ENCODE measurements around the gene CNTNAP4.

Gene CNTNAP4

GRCh38 chr16:76278086-76278485 is 885 bp downstream of the CNTNAP4 start:
- Histone ChIP-seq H3K36me3 (replicated peaks in 1 of 2; ENCODE audit: control insufficient read depth in 2 of 2, insufficient read depth in 2 of 2, low read length in 2 of 2) (no peaks in the 10 kb centered on the region), H4K91ac (ENCODE audit: low read depth, low read length, poor library complexity) (no peak overlapping the region), H2BK12ac (ENCODE audit: low read length) (no peak overlapping the region), H3K4me1 (ENCODE audit: control insufficient read depth in 2 of 2, insufficient read depth in 1 of 2, low read depth in 1 of 2, low read length in 2 of 2) (peaks cover 0 to 2% of the 10 kb centered on the region in 2 donors), H3K27ac (replicated peaks; ENCODE audit: low read length) (no peak overlapping the region), H2AK5ac (ENCODE audit: low read depth, low read length) (no peak overlapping the region), H2BK120ac (ENCODE audit: low read depth, low read length) (no peak overlapping the region), H3K79me1 (ENCODE audit: low read depth, low read length) (no peaks in the 10 kb centered on the region), H3K4me3 (ENCODE audit: low read length in 2 of 2) (no peak overlapping the region), H3K23ac (ENCODE audit: low read depth, low read length, poor library complexity) (no peak overlapping the region), H3K9me3 (replicated peaks in 1 of 2; ENCODE audit: control insufficient read depth in 2 of 2, insufficient read depth in 1 of 2, low read depth in 1 of 2, low read length in 2 of 2) (no peaks in the 10 kb centered on the region), H2BK5ac (ENCODE audit: low read length) (no peak overlapping the region), H3K4ac (ENCODE audit: low read length) (no peak overlapping the region), H3K14ac (ENCODE audit: low read length) (no peak overlapping the region), H2BK15ac (ENCODE audit: low read length) (no peak overlapping the region), H3K18ac (ENCODE audit: low read length) (no peak overlapping the region), H3K4me2 (ENCODE audit: insufficient read depth, low read length, poor library complexity, severe bottlenecking) (no peak overlapping the region), H3K27me3 (ENCODE audit: control insufficient read depth in 3 of 3, insufficient read depth in 3 of 3, low read depth in 1 of 3, low read length in 3 of 3) (peaks cover 0 to 15% (median 2%) of the 10 kb centered on the region in 3 experiments), H2AFZ (ENCODE audit: low read length) (no peak overlapping the region), H3K9ac (ENCODE audit: low read depth, low read length, poor library complexity) (no peak overlapping the region), H4K8ac (ENCODE audit: low read depth, low read length) (no peak overlapping the region)
- DNase-seq (ENCODE audit: low spot score) = no peak
- no CpG with 5 or more reads among the region's 5 CpGs for WGBS, 2 donors (ENCODE audit: extremely low coverage in 2 of 2, insufficient read length in 2 of 2, insufficient replicate concordance in 1 of 2)

GRCh38 chr16:76278980-76279379 is 1.8 kb downstream of the CNTNAP4 start:
- Histone ChIP-seq H4K91ac (ENCODE audit: low read depth, low read length, poor library complexity) (no peak overlapping the region), H2BK5ac (ENCODE audit: low read length) (no peak overlapping the region), H3K9ac (ENCODE audit: low read depth, low read length, poor library complexity) (no peak overlapping the region), H3K27me3 (ENCODE audit: control insufficient read depth in 3 of 3, insufficient read depth in 3 of 3, low read depth in 1 of 3, low read length in 3 of 3) (peaks cover 0 to 15% (median 2%) of the 10 kb centered on the region in 3 experiments), H3K79me1 (ENCODE audit: low read depth, low read length) (no peaks in the 10 kb centered on the region), H3K4me2 (ENCODE audit: insufficient read depth, low read length, poor library complexity, severe bottlenecking) (no peak overlapping the region), H3K23ac (ENCODE audit: low read depth, low read length, poor library complexity) (no peak overlapping the region), H2BK120ac (ENCODE audit: low read depth, low read length) (no peak overlapping the region), H3K14ac (ENCODE audit: low read length) (no peak overlapping the region), H2AFZ (ENCODE audit: low read length) (no peak overlapping the region), H2AK5ac (ENCODE audit: low read depth, low read length) (no peak overlapping the region), H3K4me3 (ENCODE audit: low read length in 2 of 2) (no peak overlapping the region), H2BK12ac (ENCODE audit: low read length) (no peak overlapping the region), H3K36me3 (replicated peaks in 1 of 2; ENCODE audit: control insufficient read depth in 2 of 2, insufficient read depth in 2 of 2, low read length in 2 of 2) (no peaks in the 10 kb centered on the region), H4K8ac (ENCODE audit: low read depth, low read length) (no peak overlapping the region), H3K18ac (ENCODE audit: low read length) (no peak overlapping the region), H3K4me1 (ENCODE audit: control insufficient read depth in 2 of 2, insufficient read depth in 1 of 2, low read depth in 1 of 2, low read length in 2 of 2) (peaks cover 0 to 2% of the 10 kb centered on the region in 2 donors), H3K9me3 (replicated peaks in 1 of 2; ENCODE audit: control insufficient read depth in 2 of 2, insufficient read depth in 1 of 2, low read depth in 1 of 2, low read length in 2 of 2) (no peaks in the 10 kb centered on the region), H3K4ac (ENCODE audit: low read length) (no peak overlapping the region), H3K27ac (replicated peaks; ENCODE audit: low read length) (no peak overlapping the region), H2BK15ac (ENCODE audit: low read length) (no peak overlapping the region)
- no peak for DNase-seq (ENCODE audit: low spot score)

GRCh38 chr16:76280421-76281215 is 3.4 kb downstream of the CNTNAP4 start:
- no peak overlapping the region for H3K23ac ChIP-seq (ENCODE audit: low read depth, low read length, poor library complexity)
- H3K14ac ChIP-seq (ENCODE audit: low read length) = no peak overlapping the region
- H3K4me3 ChIP-seq (ENCODE audit: low read length in 2 of 2) = no peak overlapping the region
- H4K8ac ChIP-seq (ENCODE audit: low read depth, low read length) = no peak overlapping the region
- WGBS, 2 donors (ENCODE audit: extremely low coverage in 2 of 2, insufficient read length in 2 of 2, insufficient replicate concordance in 1 of 2) = no CpG with 5 or more reads among the region's 6 CpGs
- no peak overlapping the region for H2AFZ ChIP-seq (ENCODE audit: low read length)
- no peak overlapping the region for H2BK5ac ChIP-seq (ENCODE audit: low read length)
- H3K4me2 ChIP-seq (ENCODE audit: insufficient read depth, low read length, poor library complexity, severe bottlenecking) = no peak overlapping the region
- no peak overlapping the region for H3K9ac ChIP-seq (ENCODE audit: low read depth, low read length, poor library complexity)
- H3K9me3 ChIP-seq (replicated peaks in 1 of 2; ENCODE audit: control insufficient read depth in 2 of 2, insufficient read depth in 1 of 2, low read depth in 1 of 2, low read length in 2 of 2) = no peaks in the 10 kb centered on the region
- H3K36me3 ChIP-seq (replicated peaks in 1 of 2; ENCODE audit: control insufficient read depth in 2 of 2, insufficient read depth in 2 of 2, low read length in 2 of 2) = no peaks in the 10 kb centered on the region
- DNase-seq (ENCODE audit: low spot score) = no peak
- H2BK120ac ChIP-seq (ENCODE audit: low read depth, low read length) = no peak overlapping the region
- no peak overlapping the region for H4K91ac ChIP-seq (ENCODE audit: low read depth, low read length, poor library complexity)
- H3K27me3 ChIP-seq (ENCODE audit: control insufficient read depth in 3 of 3, insufficient read depth in 3 of 3, low read depth in 1 of 3, low read length in 3 of 3) = peaks cover 0 to 15% (median 2%) of the 10 kb centered on the region in 3 experiments
- H2AK5ac ChIP-seq (ENCODE audit: low read depth, low read length) = no peak overlapping the region
- H3K79me1 ChIP-seq (ENCODE audit: low read depth, low read length) = no peaks in the 10 kb centered on the region
- H2BK15ac ChIP-seq (ENCODE audit: low read length) = no peak overlapping the region
- H3K18ac ChIP-seq (ENCODE audit: low read length) = no peak overlapping the region
- H3K27ac ChIP-seq (replicated peaks; ENCODE audit: low read length) = no peak overlapping the region
- H3K4ac ChIP-seq (ENCODE audit: low read length) = no peak overlapping the region
- H2BK12ac ChIP-seq (ENCODE audit: low read length) = no peak overlapping the region
- H3K4me1 ChIP-seq (ENCODE audit: control insufficient read depth in 2 of 2, insufficient read depth in 1 of 2, low read depth in 1 of 2, low read length in 2 of 2) = peaks cover 0 to 2% of the 10 kb centered on the region in 2 donors

- no peaks in the 10 kb centered on the region for H3K79me1 ChIP-seq (ENCODE audit: low read depth, low read length)
- no peaks in the 10 kb centered on the region for H3K9me3 ChIP-seq (replicated peaks in 1 of 2; ENCODE audit: control insufficient read depth in 2 of 2, insufficient read depth in 1 of 2, low read depth in 1 of 2, low read length in 2 of 2)
- H3K14ac ChIP-seq (ENCODE audit: low read length) = no peak overlapping the region
- no peak overlapping the region for H3K9ac ChIP-seq (ENCODE audit: low read depth, low read length, poor library complexity)
- no peak overlapping the region for H4K8ac ChIP-seq (ENCODE audit: low read depth, low read length)
- no peak overlapping the region for H4K91ac ChIP-seq (ENCODE audit: low read depth, low read length, poor library complexity)
- no peak for DNase-seq (ENCODE audit: low spot score)
- no peak overlapping the region for H3K23ac ChIP-seq (ENCODE audit: low read depth, low read length, poor library complexity)
- no peak overlapping the region for H2BK12ac ChIP-seq (ENCODE audit: low read length)
- H2BK120ac ChIP-seq (ENCODE audit: low read depth, low read length) = no peak overlapping the region
- no peak overlapping the region for H2BK15ac ChIP-seq (ENCODE audit: low read length)
- H3K27ac ChIP-seq (replicated peaks; ENCODE audit: low read length) = no peak overlapping the region
- no peaks in the 10 kb centered on the region for H3K36me3 ChIP-seq (replicated peaks in 1 of 2; ENCODE audit: control insufficient read depth in 2 of 2, insufficient read depth in 2 of 2, low read length in 2 of 2)
- no peak overlapping the region for H3K4me2 ChIP-seq (ENCODE audit: insufficient read depth, low read length, poor library complexity, severe bottlenecking)
- H3K4me1 ChIP-seq (ENCODE audit: control insufficient read depth in 2 of 2, insufficient read depth in 1 of 2, low read depth in 1 of 2, low read length in 2 of 2) = no peaks in the 10 kb centered on the region
- H3K4me3 ChIP-seq (ENCODE audit: low read length in 2 of 2) = no peak overlapping the region
- H2AK5ac ChIP-seq (ENCODE audit: low read depth, low read length) = no peak overlapping the region
- no peak overlapping the region for H2AFZ ChIP-seq (ENCODE audit: low read length)
- H3K4ac ChIP-seq (ENCODE audit: low read length) = no peak overlapping the region
- no peak overlapping the region for H3K18ac ChIP-seq (ENCODE audit: low read length)
- WGBS, 2 donors (ENCODE audit: extremely low coverage in 2 of 2, insufficient read length in 2 of 2, insufficient replicate concordance in 1 of 2) = no CpG with 5 or more reads among the region's 3 CpGs
- no peak overlapping the region for H2BK5ac ChIP-seq (ENCODE audit: low read length)
- H3K27me3 ChIP-seq (ENCODE audit: control insufficient read depth in 3 of 3, insufficient read depth in 3 of 3, low read depth in 1 of 3, low read length in 3 of 3) = no peaks in the 10 kb centered on the region
These were observed 10.3 kb downstream of the CNTNAP4 start for GRCh38 chr16:76287466-76287865.

Data from neuronal stem cell (in vitro differentiated cells).